Measurements from ENCODE around the gene CTNNA2. TPM values are rescaled to one million over a fixed set of nuclear protein-coding genes. Genes with fewer than 3 reads are reported as not detected.
"Not testable (repeated sequence)": the region's sequence is repeated elsewhere in the genome, so short reads cannot be mapped to it uniquely, and the experiment has no call there.

Gene CTNNA2
- total and polyA plus RNA-seq, 5 donors = 0.08 to 0.42 (median 0.11) TPM; not detected in 1

- H3K27me3 ChIP-seq (ENCODE audit: control insufficient read depth, insufficient read depth) = no peaks in the 10 kb centered on the region
- no peaks in the 10 kb centered on the region for H3K4me1 ChIP-seq (ENCODE audit: control insufficient read depth, insufficient read depth, low read length)
- ATAC-seq = no peak
- no peak overlapping the region for H3K27ac ChIP-seq (ENCODE audit: low read length)
- intact Hi-C loops (cut with DNase I) = no loop called here
- no peak for DNase-seq
- no peaks in the 10 kb centered on the region for H3K9me3 ChIP-seq (ENCODE audit: control insufficient read depth, low read length)
- H3K4me3 ChIP-seq (ENCODE audit: low read length) = no peak overlapping the region
These were observed 579.6 kb downstream of the CTNNA2 start for GRCh38 chr2:80092474-80092873.

- intact Hi-C loops (cut with DNase I); DNase-seq; H3K4me3 ChIP-seq (ENCODE audit: low read length); ATAC-seq; H3K27ac ChIP-seq (ENCODE audit: low read length); H3K27me3 ChIP-seq (ENCODE audit: control insufficient read depth, insufficient read depth); H3K9me3 ChIP-seq (ENCODE audit: control insufficient read depth, low read length); H3K4me1 ChIP-seq (ENCODE audit: control insufficient read depth, insufficient read depth, low read length): not testable (repeated sequence)
- 79% methylated on average over 12 of the region's 12 CpGs for WGBS
These were observed 585.7 kb downstream of the CTNNA2 start for GRCh38 chr2:80098503-80098902.

- intact Hi-C loops (cut with DNase I) = no loop called here
- ATAC-seq (no peak), DNase-seq (no peak)
- Histone ChIP-seq H3K27me3 (ENCODE audit: control insufficient read depth, insufficient read depth) (no peaks in the 10 kb centered on the region), H3K4me3 (ENCODE audit: low read length) (no peak overlapping the region), H3K4me1 (ENCODE audit: control insufficient read depth, insufficient read depth, low read length) (no peaks in the 10 kb centered on the region), H3K9me3 (ENCODE audit: control insufficient read depth, low read length) (no peaks in the 10 kb centered on the region), H3K27ac (ENCODE audit: low read length) (no peak overlapping the region)
- 91% methylated on average over 1 of the region's 1 CpG for WGBS
These were observed 589.2 kb downstream of the CTNNA2 start for GRCh38 chr2:80102026-80102425.

DNA sequence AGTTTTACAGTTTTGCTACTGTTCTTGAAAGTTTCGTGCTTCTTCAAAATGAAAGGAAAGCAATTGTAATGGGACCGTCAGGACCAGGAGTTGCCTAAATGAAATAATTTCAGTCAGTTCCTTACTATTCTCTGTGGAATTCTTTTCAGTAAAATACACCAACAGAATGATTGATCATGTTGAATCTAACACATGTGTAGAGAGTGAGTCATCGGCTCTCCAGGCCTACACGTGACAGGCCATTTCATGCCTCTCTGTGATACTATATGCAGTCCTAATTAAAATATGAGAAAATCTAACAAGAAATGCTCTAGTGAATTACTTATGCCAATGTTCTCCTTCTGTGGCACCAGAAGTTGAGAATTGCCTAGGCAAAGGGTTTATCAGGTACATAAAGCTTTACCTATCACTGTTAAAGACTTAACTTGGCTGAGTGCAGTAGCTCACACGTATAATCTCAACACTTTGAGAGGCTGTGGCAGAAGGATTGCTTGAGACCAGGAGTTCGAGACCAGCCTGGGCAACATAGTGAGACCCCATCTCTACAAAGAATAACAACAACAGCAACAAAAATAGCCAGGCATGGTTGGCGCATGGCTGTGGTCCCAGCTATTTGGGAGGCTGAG lies 592.3 kb downstream of the CTNNA2 start:
- no peak overlapping the region for H3K4me3 ChIP-seq (ENCODE audit: low read length)
- H3K4me1 ChIP-seq (ENCODE audit: control insufficient read depth, insufficient read depth, low read length) = no peaks in the 10 kb centered on the region
- DNase-seq (no peak), ATAC-seq (no peak)
- no peaks in the 10 kb centered on the region for H3K27me3 ChIP-seq (ENCODE audit: control insufficient read depth, insufficient read depth)
- intact Hi-C loops (cut with DNase I) = no loop called here
- H3K27ac ChIP-seq (ENCODE audit: low read length) = no peak overlapping the region
- WGBS = 76% methylated on average over 7 of the region's 7 CpGs
- no peaks in the 10 kb centered on the region for H3K9me3 ChIP-seq (ENCODE audit: control insufficient read depth, low read length)

DNA sequence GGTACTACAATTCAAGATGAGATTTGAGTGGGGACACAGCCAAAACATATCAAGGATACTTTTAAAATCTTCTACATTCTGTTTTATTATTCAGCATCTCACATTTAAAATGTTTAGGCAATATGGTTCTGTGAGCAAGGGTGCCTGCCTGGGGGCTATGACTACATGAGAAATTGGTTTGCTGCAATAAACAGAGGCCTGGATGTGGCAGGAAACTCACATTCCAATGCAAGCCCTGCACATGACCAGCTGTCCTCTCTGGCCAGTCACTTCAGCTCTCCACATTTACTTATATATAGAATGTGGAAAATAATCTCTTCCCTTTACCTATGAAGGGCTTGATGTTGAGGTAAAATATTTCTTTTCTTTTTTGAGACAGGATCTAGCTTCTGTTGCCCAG lies 598.3 kb downstream of the CTNNA2 start:
- no peak overlapping the region for H3K4me3 ChIP-seq (ENCODE audit: low read length)
- no peaks in the 10 kb centered on the region for H3K27me3 ChIP-seq (ENCODE audit: control insufficient read depth, insufficient read depth)
- no peak for ATAC-seq
- no peaks in the 10 kb centered on the region for H3K4me1 ChIP-seq (ENCODE audit: control insufficient read depth, insufficient read depth, low read length)
- H3K9me3 ChIP-seq (ENCODE audit: control insufficient read depth, low read length) = no peaks in the 10 kb centered on the region
- intact Hi-C loops (cut with DNase I) = no loop called here
- no peak for DNase-seq
- no peak overlapping the region for H3K27ac ChIP-seq (ENCODE audit: low read length)

DNA sequence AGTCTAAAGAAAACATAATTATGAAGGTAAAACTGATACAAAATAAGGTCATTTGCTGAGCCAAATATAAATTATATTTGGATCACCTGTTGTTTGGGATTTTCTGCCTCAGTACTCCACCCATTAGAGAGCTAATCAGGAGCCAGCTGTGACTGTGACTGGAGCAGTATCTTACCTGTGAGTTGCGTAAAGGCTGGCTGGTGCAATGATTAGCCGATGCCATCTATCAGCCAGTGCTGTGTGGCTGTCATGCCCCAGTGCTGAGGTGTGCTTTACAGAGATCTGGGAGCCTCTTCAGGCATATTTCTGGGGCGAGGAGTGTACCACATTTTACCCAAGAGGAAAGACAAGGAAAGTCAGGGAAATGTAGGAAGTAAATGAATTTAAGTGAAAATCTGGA lies 599.9 kb downstream of the CTNNA2 start:
- Histone ChIP-seq H3K4me3 (ENCODE audit: low read length) (no peak overlapping the region), H3K27ac (ENCODE audit: low read length) (no peak overlapping the region), H3K27me3 (ENCODE audit: control insufficient read depth, insufficient read depth) (no peaks in the 10 kb centered on the region), H3K9me3 (ENCODE audit: control insufficient read depth, low read length) (no peaks in the 10 kb centered on the region), H3K4me1 (ENCODE audit: control insufficient read depth, insufficient read depth, low read length) (no peaks in the 10 kb centered on the region)
- WGBS = 81% methylated on average over 3 of the region's 3 CpGs
- ATAC-seq (no peak), DNase-seq (no peak)
- intact Hi-C loops (cut with DNase I) = no loop called here

DNA sequence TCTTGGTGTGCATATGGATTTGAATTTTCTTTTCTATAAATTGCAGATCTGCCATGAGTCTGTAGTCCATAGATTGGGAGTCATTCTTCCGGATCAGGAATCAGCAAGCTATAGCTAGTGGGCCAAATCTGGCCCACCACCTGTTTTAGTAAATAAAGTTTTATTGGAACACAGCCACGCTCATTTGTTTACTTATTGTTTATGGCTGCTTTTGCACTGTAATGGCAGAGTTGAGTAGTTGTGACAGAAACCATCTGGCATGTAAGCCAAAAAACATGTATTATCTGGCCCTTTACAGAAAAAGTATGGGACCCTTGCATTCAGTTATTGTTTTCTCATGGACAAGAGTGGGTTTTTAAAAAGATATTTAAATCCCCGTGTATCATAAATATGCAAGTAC lies 600.5 kb downstream of the CTNNA2 start:
- 78% methylated on average over 3 of the region's 3 CpGs for WGBS

GRCh38 chr2:80114812-80115211 lies 602.0 kb downstream of the CTNNA2 start:
- Histone ChIP-seq H3K9me3 (ENCODE audit: control insufficient read depth, low read length) (no peaks in the 10 kb centered on the region), H3K4me3 (ENCODE audit: low read length) (no peak overlapping the region)

More for the DNA sequence above, 600.5 kb downstream of the CTNNA2 start:
- no peaks in the 10 kb centered on the region for H3K9me3 ChIP-seq (ENCODE audit: control insufficient read depth, low read length)
- no peak overlapping the region for H3K4me3 ChIP-seq (ENCODE audit: low read length)
- no peak for DNase-seq
- intact Hi-C loops (cut with DNase I) = no loop called here
- no peak for ATAC-seq
- H3K27me3 ChIP-seq (ENCODE audit: control insufficient read depth, insufficient read depth) = no peaks in the 10 kb centered on the region
- H3K4me1 ChIP-seq (ENCODE audit: control insufficient read depth, insufficient read depth, low read length) = no peaks in the 10 kb centered on the region
- H3K27ac ChIP-seq (ENCODE audit: low read length) = no peak overlapping the region

DNA sequence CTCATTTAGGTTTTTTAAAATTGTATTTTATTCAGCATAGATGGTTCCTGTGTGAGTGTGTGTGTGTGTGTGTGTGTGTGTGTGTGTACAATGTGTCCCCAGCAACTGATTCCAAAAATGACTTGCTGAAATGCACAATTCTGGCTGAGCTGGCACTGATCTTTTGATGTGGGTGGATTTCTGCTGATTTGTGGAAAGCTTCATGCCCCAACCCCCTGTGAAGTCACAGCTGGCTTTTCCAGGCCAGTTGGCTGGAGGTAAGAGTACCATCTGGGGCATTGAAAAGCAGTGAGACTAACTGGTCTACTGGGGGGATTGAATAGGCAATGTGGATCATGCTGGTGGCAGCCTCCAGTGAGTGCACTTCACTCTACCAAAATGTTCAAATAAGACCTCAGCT lies 604.5 kb downstream of the CTNNA2 start:
- intact Hi-C loops (cut with DNase I) = no loop called here
- Histone ChIP-seq H3K27me3 (ENCODE audit: control insufficient read depth, insufficient read depth) (no peaks in the 10 kb centered on the region), H3K27ac (ENCODE audit: low read length) (no peak overlapping the region), H3K4me1 (ENCODE audit: control insufficient read depth, insufficient read depth, low read length) (no peaks in the 10 kb centered on the region), H3K4me3 (ENCODE audit: low read length) (no peak overlapping the region), H3K9me3 (ENCODE audit: control insufficient read depth, low read length) (no peaks in the 10 kb centered on the region)
- no peak for ATAC-seq
- DNase-seq = no peak

More at GRCh38 chr2:80114812-80115211, 602.0 kb downstream of the CTNNA2 start:
- intact Hi-C loops (cut with DNase I) = no loop called here
- DNase-seq (no peak), ATAC-seq (no peak)
- Histone ChIP-seq H3K27me3 (ENCODE audit: control insufficient read depth, insufficient read depth) (no peaks in the 10 kb centered on the region), H3K27ac (ENCODE audit: low read length) (no peak overlapping the region), H3K4me1 (ENCODE audit: control insufficient read depth, insufficient read depth, low read length) (no peaks in the 10 kb centered on the region)
- 38% methylated on average over 4 of the region's 4 CpGs for WGBS

DNA sequence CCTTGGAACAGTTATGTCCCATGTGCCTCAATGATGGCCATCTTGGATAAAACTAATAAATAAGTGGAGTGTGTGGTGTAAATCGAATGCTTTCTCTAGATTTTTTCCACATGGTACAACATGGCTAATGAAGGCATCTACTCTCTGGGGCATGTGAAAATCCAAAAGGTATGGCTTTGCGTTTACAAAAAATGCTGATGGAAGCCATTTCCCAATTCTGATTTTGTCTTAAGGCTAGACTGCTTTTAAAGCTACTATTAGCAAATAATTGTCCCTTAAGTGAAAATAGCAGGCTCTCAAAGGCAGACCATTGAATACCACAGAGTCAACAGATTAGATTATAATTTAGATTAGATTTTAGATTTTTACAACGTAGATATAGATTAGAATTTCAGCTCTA lies 608.0 kb downstream of the CTNNA2 start:
- WGBS = 78% methylated on average over 3 of the region's 3 CpGs
- Histone ChIP-seq H3K27ac (ENCODE audit: low read length) (no peak overlapping the region), H3K27me3 (ENCODE audit: control insufficient read depth, insufficient read depth) (no peaks in the 10 kb centered on the region), H3K9me3 (ENCODE audit: control insufficient read depth, low read length) (no peaks in the 10 kb centered on the region), H3K4me1 (ENCODE audit: control insufficient read depth, insufficient read depth, low read length) (no peaks in the 10 kb centered on the region), H3K4me3 (ENCODE audit: low read length) (no peak overlapping the region)
- intact Hi-C loops (cut with DNase I) = no loop called here
- ATAC-seq (no peak), DNase-seq (no peak)

GRCh38 chr2:80122675-80123074 lies 609.8 kb downstream of the CTNNA2 start:
- DNase-seq = no peak
- 52% methylated on average over 5 of the region's 5 CpGs for WGBS

GRCh38 chr2:80126596-80127189 lies 613.8 kb downstream of the CTNNA2 start:
- Histone ChIP-seq H3K27me3 (ENCODE audit: control insufficient read depth, insufficient read depth) (no peaks in the 10 kb centered on the region), H3K9me3 (ENCODE audit: control insufficient read depth, low read length) (no peaks in the 10 kb centered on the region), H3K4me3 (ENCODE audit: low read length) (no peak overlapping the region), H3K27ac (ENCODE audit: low read length) (no peak overlapping the region), H3K4me1 (ENCODE audit: control insufficient read depth, insufficient read depth, low read length) (no peaks in the 10 kb centered on the region)
- ATAC-seq = no peak
- WGBS = 68% methylated on average over 3 of the region's 3 CpGs
- no peak for DNase-seq
- intact Hi-C loops (cut with DNase I) = no loop called here

More at GRCh38 chr2:80122675-80123074, 609.8 kb downstream of the CTNNA2 start:
- no peak overlapping the region for H3K4me3 ChIP-seq (ENCODE audit: low read length)
- intact Hi-C loops (cut with DNase I) = no loop called here
- no peak for ATAC-seq
- no peaks in the 10 kb centered on the region for H3K27me3 ChIP-seq (ENCODE audit: control insufficient read depth, insufficient read depth)
- no peaks in the 10 kb centered on the region for H3K9me3 ChIP-seq (ENCODE audit: control insufficient read depth, low read length)
- H3K4me1 ChIP-seq (ENCODE audit: control insufficient read depth, insufficient read depth, low read length) = no peaks in the 10 kb centered on the region
- no peak overlapping the region for H3K27ac ChIP-seq (ENCODE audit: low read length)
